ENCODE results near the gene CELF4.

The CELF4 gene

DNA sequence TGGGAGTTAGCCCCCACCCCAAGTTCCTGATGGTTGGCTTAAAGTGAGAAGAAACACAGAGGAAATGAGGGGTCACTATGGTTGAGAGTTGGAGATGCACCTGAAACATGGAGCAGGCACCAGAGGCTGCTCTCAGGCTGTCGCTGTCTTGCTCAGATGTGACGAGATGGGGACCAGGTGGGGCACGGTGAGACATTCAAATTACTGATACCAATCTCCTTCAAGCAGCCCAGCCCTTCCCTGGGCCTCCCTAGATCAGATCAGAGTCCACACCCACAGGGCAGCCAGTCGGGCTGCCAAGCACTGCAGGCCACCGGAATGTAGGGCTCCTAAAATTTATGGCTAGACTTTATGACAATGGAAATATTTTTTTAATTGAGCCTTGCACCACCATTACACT, 176.6 kb downstream of the CELF4 start:
- ATAC-seq (ENCODE audit: low read depth) = no peak
- H3K27ac ChIP-seq (ENCODE audit: poor library complexity, severe bottlenecking) = no peak overlapping the region
- no peaks in the 10 kb centered on the region for H3K9me3 ChIP-seq (ENCODE audit: severe bottlenecking)
- peaks cover 11% of the 10 kb centered on the region for H3K27me3 ChIP-seq (ENCODE audit: insufficient read depth, poor library complexity, severe bottlenecking)
- TF ChIP-seq, protein P1, sequence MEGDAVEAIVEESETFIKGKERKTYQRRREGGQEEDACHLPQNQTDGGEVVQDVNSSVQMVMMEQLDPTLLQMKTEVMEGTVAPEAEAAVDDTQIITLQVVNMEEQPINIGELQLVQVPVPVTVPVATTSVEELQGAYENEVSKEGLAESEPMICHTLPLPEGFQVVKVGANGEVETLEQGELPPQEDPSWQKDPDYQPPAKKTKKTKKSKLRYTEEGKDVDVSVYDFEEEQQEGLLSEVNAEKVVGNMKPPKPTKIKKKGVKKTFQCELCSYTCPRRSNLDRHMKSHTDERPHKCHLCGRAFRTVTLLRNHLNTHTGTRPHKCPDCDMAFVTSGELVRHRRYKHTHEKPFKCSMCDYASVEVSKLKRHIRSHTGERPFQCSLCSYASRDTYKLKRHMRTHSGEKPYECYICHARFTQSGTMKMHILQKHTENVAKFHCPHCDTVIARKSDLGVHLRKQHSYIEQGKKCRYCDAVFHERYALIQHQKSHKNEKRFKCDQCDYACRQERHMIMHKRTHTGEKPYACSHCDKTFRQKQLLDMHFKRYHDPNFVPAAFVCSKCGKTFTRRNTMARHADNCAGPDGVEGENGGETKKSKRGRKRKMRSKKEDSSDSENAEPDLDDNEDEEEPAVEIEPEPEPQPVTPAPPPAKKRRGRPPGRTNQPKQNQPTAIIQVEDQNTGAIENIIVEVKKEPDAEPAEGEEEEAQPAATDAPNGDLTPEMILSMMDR (IDR thresholded peaks at IDR 0.05; ENCODE audit: poor library complexity, severe bottlenecking) = no peak
- no peaks in the 10 kb centered on the region for H3K4me1 ChIP-seq (ENCODE audit: insufficient read depth, poor library complexity, severe bottlenecking)
- no peaks in the 10 kb centered on the region for H3K36me3 ChIP-seq (ENCODE audit: low read depth)
- no peak for DNase-seq (ENCODE audit: low spot score)
- no peak overlapping the region for H3K4me3 ChIP-seq (ENCODE audit: severe bottlenecking)

GRCh38 chr18:37388413-37388812, 177.2 kb downstream of the CELF4 start:
- Histone ChIP-seq H3K9me3 (ENCODE audit: severe bottlenecking) (no peaks in the 10 kb centered on the region), H3K4me3 (ENCODE audit: severe bottlenecking) (no peak overlapping the region), H3K27me3 (ENCODE audit: insufficient read depth, poor library complexity, severe bottlenecking) (peaks cover 10% of the 10 kb centered on the region), H3K27ac (ENCODE audit: poor library complexity, severe bottlenecking) (no peak overlapping the region), H3K4me1 (ENCODE audit: insufficient read depth, poor library complexity, severe bottlenecking) (no peaks in the 10 kb centered on the region), H3K36me3 (ENCODE audit: low read depth) (no peaks in the 10 kb centered on the region)
- no peak for DNase-seq (ENCODE audit: low spot score)
- TF ChIP-seq, protein P1 (IDR thresholded peaks at IDR 0.05; ENCODE audit: poor library complexity, severe bottlenecking) = no peak
- no peak for ATAC-seq (ENCODE audit: low read depth)

DNA sequence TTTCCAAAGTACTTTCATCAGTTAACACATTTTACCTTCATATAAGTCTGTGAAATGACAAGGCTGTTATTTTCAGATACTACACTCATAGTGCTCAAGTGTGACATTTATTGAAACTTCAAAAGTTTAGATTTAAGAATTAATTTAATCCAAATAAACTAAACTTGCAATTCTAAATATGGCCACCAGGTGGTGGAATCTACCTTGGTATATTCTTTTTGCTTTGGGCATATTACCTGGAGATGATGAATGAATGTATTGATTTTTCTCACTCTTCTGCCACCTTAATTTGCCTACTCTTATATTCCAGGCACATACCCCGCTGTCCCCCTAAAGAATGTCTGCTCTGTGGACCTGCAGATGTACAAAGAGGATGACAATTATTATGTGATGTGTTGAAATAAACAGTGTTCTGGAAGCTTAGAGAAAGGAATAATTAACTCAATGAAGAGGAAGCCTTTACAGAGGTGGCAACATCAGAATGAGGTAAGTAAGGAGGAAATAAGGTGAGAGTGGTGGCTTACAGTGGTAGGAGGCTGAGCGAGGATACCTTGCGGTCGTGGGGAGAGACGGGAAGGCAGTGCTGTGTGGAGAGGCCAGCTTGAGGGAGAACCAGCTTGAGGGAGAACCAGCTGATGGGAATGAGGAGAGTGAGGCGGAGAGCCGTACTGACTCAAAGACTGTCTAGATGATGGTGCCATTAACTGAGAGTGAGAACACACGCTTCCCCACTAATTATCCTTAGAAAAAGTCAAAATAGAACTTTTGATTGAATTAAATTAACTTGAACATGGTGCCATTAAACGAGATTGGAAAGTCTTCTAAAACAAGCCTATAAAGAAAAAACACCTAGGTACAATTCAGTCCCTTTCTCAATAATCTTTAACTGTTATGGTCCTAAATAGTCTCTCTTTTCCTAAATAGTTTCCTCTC, 179.5 kb downstream of the CELF4 start:
- TF ChIP-seq, protein P1 (IDR thresholded peaks at IDR 0.05; ENCODE audit: poor library complexity, severe bottlenecking) = peak; percentile 89
- H3K4me3 ChIP-seq (ENCODE audit: severe bottlenecking) = no peak overlapping the region
- DNase-seq (ENCODE audit: low spot score) (no peak), ATAC-seq (ENCODE audit: low read depth) (no peak)
- no peaks in the 10 kb centered on the region for H3K4me1 ChIP-seq (ENCODE audit: insufficient read depth, poor library complexity, severe bottlenecking)
- H3K27ac ChIP-seq (ENCODE audit: poor library complexity, severe bottlenecking) = no peak overlapping the region
- no peaks in the 10 kb centered on the region for H3K36me3 ChIP-seq (ENCODE audit: low read depth)
- peaks cover 2% of the 10 kb centered on the region for H3K27me3 ChIP-seq (ENCODE audit: insufficient read depth, poor library complexity, severe bottlenecking)
- H3K9me3 ChIP-seq (ENCODE audit: severe bottlenecking) = no peaks in the 10 kb centered on the region

- Histone ChIP-seq H3K4me1 (ENCODE audit: insufficient read depth, poor library complexity, severe bottlenecking) (no peaks in the 10 kb centered on the region), H3K27ac (ENCODE audit: poor library complexity, severe bottlenecking) (no peak overlapping the region), H3K27me3 (ENCODE audit: insufficient read depth, poor library complexity, severe bottlenecking) (peaks cover 2% of the 10 kb centered on the region), H3K9me3 (ENCODE audit: severe bottlenecking) (no peaks in the 10 kb centered on the region), H3K4me3 (ENCODE audit: severe bottlenecking) (no peak overlapping the region), H3K36me3 (ENCODE audit: low read depth) (no peaks in the 10 kb centered on the region)
- ATAC-seq (ENCODE audit: low read depth) (no peak), DNase-seq (ENCODE audit: low spot score) (no peak)
- TF ChIP-seq, protein P1 (IDR thresholded peaks at IDR 0.05; ENCODE audit: poor library complexity, severe bottlenecking) = no peak
Measured at GRCh38 chr18:37383846-37384595, 181.6 kb downstream of the CELF4 start.

Data from RWPE2 (cell line).